HG03175 (cell line): ENCODE results near the gene ITGB5.

Source experiments
- ATAC-seq: cut with Tn5 transposase; IDR thresholded peaks from one replicate; pipeline ENCODE4 v1.9.1; 2021; ENCODE audit warnings: mild to moderate bottlenecking, moderate library complexity; ENCODE audit not compliant: unreplicated experiment

The ITGB5 gene

DNA sequence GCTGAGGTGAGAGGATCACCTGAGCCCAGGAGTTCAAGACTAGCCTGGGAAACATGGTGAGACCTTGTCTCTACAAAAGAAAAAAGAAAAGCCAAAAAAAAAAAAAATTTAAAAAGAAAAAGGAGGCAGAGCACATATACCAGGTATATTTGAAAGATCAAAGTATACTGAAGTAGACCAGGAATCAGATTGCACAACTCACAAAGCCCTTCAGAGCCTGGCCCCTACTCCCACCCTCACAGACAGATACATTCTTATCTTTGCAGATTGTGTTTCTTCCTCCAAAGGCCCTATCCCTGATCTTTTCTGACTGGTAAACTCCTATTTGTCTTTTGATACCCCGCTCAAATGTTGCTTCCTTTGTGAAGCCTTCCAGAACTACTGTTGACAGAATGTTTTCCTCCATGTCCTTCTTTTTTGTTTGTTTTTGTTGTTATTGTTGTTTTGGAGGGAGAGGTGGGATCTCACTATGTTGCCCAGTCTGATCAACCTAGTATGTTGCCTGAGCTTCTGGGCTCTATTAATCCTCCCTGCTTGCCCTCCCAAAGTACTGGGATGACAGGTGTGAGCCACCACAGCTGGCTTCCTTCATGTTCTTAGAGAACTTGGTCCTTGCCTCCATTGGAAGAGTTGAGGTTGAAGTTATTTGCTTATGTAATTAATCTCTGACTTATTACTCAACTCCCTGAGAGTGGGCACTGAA lies 9.8 kb upstream of the ITGB5 start:
- no peak for ATAC-seq

DNA sequence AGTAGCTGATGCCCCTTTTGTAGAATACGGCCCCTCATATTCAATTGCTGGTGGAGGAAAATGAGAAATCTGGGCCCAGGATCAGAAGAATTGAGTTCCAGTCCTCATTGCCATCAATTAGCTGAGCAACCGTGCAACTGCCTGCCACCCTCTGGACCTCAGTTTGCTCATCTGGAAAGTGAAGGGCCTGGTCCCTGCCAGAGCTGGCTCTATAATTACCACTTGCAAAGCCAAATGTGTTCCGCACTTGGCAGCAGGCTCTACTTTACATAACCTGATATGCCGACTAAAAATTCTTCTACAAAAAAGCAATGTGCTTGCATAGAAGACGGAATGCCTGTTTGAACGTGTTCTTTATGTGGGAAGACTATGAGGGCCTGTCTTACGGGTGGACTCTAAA lies 8.6 kb upstream of the ITGB5 start:
- ATAC-seq: no peak

DNA sequence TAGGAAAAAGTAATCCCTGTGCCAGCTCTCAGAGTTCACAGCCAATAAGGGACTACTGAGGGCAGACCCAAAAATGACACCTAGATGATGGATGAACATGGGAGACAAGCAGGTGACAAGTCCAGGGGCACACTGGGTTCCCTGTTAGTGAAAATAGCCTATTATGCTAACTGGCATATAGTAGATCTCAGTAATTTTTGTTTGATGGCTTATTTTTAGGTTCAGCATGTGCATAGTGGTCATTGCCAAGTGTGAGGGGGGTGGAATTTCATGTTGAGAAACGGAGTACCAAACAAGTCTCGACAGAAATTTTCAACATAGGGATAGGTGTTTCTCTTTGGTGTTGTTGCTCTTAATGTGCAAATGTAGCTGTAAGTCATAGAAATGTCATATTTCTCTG lies 6.4 kb upstream of the ITGB5 start:
- ATAC-seq: no peak

DNA sequence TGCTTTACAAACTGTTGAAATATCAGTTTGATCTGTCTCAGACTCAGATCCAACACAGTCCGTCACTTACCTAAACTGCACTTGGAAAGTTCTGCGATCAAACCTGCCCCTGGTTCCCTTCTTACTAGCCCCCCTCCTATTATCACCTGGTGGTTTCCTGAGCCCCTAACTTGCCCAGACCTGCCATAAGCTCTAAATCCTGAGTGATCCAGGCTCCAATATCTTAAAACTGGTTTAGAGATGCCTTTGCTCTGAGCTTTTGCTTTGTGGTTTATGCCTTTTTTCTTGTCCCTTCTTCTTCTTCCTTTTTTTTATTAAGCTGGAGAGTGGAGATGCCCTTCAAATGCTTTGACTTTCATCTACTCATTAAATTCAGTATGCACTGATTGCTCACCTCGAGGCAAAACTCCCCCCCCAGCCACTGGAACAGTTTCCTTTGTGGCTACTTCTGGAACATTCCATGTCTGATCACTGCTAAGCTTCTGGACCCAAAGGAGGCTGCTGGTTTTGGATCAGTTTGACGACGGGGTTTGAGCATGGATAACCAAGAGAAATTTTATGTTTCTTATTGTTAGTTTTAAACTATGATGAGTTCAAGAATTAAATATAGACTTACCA lies 3.5 kb upstream of the ITGB5 start:
- no peak for ATAC-seq

DNA sequence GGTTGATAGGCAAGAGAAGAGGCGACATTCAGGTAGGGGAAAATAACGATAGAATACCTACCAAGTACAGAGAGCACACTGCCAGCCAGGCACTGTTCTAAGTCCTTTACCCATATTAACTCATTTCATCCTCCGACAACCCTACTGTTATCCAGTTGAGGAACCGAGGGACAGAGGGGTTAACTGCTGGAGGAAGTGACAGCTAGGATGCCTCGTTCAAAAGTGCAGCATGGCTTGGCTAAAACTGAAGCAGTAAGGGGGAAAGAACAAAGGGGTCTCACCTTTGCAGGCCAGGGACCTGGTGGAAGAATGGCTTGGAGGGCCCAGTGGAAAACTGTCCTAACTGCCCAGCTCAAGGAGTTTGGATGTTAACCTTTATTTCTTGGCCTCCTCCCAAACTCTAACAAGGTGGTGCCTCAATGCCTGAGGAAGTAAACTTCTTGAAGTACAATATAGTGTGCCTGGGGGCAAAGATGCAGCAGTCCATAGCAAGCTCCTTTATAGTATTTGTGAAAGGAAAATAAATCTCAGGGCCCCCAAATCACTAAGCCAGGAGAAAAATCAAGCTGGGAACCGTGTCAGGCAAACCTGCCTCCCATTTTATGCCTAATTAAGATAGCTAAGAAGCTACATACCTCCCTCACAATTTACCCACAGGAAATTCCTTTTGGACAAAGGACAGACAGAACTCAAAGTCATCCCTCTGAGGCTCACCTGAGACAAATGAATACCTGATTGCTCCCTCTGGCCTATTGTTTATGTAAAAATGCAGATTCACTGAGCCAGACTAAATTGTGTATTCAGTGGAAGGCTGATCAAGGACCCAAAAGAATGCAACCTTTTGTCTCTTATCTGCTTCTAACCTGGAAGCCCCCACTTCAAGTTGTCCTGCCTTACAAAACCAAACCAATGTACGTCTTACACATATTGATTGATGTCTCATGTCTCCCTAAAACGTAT lies 1.6 kb upstream of the ITGB5 start:
- no peak for ATAC-seq

DNA sequence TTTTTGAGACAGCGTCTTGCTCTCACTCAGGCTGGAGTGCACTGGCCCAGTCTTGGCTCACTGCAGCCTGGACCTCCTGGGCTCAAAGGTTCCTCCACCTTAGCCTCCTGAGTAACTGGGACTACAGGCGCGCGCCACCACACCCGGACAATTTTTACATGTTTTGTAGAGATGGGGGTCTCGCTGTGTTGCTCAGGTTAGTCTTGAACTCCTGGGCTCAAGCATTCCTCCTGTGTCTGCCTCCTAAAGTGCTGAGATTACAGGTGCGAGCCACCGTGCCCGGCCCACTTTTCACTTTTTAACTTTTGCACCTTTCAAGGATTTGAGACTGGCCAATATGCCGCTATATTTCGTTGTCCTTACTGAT lies 750 bp upstream of the ITGB5 start:
- ATAC-seq: no peak

DNA sequence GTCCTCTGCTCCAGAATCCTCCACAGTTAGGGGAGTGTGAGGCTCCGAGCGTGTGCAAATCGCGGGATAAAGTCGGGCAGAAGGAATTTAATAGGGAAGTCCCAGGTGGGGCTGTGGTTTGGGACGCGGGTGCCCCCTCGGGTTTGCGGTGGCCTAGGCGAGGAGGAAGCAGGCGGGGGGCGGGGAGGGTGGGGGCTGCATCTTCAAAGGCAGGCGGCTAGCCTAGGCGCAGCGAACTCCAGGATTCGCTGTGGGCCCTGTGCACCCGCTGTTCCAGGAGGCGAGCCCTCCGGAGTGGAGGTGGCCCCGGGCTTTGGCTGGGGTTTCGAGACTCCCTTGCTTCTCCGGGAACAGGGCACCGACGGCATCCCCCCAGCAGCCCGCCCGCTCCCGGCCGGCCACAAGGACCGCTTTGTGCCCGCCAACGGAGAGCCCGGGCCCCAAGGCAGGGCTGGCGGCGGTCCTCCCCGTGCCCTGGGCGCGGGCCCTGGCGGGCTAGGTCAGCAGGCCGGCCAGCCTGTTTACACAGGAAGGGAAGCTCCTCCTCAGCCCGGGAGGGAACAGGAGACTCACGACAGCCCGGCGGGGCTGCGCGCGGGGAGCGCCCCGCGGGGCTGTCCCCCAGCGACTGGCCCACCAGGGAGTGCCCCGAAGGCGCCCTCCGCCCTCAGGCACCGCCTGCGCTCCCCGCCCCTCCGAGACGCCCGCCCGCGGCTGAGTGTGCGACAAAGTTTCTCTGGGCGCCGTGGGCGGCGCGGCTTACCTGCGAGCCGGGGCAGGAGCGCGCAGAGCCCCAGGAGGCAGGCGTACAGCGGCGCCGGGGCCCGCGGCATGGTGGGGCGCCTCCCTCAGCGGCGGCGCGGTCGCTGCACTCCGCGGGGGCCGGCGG lies 753 bp downstream of the ITGB5 start:
- ATAC-seq: peak; percentile 55

DNA sequence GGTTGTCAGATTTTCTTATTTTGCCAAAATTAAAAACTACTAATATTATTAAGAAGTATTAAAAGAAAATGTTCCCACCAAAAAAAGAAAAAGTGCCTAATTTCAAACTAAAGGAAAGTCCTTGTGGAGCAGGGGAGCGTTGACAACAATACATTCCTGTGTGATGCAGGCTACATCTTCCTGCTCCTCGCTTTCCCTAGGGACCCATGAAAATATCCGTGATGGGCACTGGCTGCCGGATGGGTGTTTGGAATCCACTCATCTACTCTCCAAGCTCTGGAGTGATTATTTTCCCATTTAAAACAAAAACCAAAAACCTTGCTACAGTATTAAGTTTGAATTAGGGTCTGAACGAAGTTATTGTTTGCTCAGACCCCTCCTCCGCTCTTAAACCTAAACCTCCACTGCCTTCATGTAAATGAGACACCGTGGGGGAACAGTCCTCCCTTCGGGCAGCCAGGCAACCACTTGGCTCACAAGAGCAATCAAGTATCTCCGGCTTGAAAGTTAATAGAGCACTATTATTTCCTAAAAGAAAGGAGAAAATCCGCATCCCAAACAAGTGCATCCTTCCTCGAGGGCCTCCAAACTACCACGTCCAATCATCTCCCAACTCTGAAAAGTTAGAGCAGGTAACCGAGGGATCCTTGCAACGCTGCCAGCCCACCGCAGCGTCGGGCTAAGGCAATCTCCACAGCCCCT lies 1.5 kb downstream of the ITGB5 start:
- ATAC-seq: no peak

DNA sequence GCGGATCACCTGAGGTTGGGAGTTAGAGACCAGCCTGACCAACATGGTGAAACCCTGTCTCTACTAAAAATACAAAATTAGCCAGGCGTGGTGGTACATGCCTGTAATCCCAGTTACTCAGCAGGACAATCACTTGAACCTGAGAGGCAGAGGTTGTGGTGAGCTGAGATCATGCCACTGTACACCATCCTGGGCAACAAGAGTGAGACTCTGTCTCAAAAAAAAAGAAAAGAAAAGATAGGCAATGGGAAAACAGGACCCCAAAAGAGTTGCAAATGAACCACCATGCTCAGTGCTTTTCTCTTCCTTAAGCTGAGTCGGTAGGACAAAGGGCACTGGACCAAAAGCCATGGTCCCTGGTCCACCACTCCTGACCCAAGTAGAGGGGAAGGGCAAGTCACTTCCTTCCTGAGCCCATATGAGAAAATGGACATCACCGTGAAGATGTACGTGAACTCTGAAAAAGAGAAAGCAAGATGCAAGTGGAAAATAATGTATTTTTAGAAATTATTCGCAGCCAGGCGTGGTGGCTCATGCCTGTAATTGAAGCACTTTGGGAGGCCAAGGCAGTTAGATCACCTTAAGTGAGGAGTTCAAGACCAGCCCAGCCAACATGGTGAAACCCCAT lies 2.6 kb downstream of the ITGB5 start:
- no peak for ATAC-seq

DNA sequence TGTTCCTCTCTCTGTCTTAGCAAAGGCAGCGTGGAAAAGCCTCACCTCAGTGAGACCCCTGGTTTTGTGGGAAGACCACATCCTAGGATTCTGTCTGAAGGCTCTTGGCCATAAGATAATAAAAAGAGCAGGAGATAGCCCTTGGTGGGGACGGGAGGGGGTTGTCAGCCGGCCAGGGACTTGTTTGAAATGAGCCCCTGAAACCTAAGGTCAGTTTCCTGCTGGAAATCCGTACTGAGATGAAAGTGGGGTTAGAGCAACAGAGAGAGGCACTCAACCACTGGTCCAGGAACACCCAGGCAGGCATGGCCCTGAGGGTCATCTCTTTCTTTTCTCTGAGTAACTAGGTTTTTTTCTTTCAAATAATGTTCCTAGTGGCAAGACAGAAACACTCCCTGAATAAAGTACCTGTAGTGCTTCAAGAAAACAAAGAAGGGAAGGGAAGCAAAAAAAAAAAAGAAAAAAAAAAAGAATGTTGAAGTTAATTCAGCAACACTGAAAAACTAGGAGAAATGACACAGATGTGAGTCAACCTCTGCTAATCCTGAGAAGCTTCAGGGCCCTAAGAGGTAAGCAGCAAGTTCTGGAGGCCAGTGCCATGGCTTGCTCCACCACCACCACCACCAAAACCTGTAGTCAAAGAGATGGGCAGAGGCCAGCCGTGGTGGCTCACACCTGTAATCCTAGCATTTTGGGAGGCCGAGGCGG lies 3.2 kb downstream of the ITGB5 start:
- ATAC-seq: no peak

DNA sequence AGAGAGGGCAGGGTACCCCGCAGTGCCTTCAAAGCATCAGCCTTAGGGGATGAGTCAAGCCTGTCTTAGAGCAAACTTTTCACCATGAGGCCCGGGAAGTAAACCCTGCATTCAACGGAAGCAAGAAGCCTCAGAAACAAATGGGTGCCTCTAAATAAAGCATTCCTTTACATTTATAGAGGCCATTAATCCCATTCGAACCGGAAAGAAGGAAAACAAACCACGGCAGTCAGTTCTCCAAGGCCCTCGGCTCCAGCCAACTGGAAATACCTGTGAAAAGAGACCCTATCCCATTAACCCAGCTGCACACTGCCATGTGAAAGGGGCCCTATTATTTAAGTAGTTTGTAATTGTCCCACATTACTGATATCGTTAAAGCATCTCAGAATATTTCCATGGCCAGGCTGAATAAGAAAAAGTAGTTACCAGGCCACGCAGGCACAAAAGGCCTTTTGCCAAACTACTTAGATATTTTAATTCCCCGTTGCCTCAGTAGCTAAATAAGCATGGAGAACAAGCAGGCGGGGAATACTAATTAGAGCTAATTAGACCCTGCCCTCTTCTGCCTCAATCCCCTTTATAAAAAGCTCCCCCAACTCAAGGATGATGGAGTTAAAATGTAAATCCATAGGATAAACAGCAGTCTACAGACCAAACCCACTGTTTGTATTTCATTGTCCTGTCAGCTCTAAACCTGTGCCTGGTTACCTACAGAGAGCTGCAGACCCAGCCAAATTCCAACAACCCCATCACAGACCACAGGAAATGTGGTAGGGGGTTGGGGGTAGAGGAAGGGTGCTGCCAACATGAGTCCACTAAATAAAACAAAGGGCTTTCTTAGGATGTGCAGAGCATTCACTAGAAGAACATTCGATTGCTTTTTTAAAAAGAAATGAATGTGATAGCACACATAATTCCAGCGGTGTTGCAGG lies 4.1 kb downstream of the ITGB5 start:
- no peak for ATAC-seq

DNA sequence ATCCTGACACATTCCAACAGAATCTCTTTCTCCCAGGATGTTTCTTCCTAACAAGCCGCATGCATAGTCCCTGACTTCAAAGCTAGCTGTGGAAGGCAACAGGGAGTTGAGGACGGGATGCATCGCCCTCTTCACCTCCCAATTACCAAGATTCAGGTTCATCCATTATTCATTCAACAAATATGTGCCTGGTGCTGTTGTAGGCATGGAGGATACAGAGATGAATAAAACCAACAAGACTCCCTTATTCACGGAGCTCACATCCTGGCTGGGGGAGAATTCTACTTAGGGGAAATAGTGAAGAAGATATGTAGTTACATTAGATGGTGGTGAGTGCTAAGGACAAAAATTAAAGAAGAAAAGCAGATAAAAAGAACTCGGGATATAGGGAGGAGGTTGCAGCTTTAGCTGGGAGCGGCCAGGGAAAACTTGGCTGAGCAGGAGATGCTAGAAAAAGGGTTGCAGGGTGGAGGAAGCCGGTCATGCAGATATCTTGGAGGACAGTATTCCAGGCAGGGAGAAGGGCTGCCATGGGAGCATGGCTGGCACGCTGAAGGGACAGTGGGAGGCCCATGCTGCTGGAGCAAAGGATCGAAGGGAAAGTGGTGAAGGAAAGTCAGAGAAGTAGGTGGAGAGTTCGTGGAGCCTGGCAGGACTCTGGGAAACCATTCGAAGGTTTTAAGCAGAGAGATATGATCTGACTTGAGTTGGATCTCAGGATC lies 5.0 kb downstream of the ITGB5 start:
- no peak for ATAC-seq

DNA sequence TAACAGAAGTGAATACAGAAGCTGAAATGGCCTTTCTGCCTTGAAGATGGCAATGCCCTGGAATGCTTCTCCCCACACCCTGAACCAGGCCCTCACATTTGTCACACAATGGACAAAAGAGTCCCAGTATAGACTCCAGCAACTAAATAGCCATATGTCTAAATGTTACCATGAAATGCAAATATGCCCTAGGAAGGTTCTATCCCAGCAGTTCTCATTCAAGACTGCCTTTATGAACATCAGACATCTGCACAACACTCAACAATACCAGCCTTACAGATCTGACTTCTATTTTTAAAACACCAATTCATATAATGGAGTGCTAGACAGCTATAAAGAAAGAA lies 7.9 kb downstream of the ITGB5 start:
- ATAC-seq: no peak

DNA sequence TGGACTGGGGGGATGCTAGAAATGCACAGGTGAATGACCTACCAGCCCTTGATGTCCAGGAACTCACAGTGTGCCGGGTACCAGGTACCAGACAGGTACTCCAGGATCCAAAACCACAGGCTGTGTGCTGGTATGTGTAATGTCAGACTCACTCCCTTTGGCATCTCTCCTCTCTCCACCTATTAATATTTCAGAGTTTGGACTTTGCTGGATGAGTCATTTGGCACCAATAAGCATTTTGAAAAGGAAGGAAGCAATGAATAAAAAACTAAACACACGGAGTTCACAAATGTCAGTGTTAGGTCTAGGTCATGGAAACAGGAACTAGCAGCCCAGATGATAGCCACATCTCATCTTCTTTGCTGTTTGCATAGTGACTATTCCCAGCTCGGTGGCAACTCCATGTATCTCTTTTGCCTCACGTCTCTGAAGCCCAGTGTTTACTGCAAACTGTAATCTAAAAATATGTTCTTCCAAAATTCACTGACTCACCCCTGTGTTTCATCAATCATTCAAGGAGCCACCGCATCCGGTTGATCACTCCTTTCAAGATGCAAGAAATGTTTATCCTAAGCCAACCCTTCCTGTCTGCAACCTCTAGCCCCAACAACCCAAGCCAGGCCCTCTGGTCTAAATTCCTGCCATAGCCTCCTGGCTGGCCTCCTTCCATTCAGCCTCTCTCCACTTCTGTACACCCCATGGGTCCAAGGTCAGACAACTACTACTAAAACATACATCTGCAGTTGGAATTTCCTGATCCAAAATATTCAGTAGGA lies 8.4 kb downstream of the ITGB5 start:
- ATAC-seq: peak; percentile 52

DNA sequence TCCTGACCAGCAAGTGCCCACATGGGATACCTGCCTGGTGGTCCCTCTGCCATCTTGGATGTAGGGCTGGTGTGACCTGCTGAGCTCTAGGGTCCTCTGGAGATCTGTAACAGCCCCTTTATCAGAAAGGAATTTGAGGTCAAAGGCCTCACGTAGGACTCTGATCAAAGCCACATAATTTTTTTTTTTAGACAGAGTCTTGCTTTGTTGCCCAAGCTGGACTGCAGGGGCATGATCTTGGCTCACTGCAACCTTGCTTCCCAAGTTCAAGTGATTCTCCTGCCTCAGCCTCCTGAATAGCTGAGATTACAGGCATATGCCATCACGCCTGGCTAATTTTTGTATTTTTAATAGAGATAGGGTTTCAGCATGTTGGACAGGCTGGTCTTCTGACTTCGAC lies 9.5 kb downstream of the ITGB5 start:
- no peak for ATAC-seq

DNA sequence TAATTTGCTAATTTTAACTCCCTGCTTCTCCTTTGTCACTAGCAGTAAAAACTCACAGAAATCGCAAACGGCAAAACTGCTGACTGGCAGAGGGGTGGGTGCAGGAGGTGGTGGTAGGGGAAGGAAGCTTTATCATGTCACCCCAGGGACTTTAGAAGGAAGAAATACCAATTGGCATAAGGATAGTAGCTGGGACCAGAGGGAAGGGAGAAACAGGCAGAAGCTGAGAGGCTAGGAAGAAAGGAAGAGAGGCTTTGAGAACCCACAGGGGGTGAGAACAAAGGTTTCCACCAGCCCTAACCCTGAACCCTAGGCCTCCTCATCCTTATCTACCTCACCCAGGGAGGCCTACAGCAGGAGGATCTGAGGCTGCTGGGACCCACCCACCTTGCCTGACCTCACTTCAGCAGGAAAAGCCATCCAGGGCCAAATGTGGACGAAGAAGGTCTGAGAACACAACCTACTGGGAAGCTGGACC lies 10.7 kb downstream of the ITGB5 start:
- no peak for ATAC-seq

DNA sequence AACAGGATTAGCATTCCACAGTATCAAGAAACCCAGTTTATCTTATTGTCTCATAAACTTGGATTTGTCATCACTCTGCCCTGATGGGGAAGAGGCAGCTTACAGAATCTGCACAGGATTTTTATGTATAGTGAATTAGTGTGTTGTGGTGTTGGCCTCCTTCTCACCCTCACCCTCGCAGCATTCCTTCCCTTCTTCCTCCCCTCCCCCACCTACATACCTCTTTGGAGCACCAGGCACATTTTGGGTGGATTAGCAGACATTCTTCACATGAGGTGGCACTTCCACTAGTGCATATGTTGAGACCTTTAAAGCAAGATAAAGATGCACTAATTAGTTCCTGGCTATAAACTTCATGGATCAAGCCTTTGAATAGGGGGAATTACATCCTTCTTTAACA lies 13.9 kb downstream of the ITGB5 start:
- ATAC-seq: no peak
